ENCODE measurements around the gene KRTAP6-1.

KRTAP6-1 gene

DNA sequence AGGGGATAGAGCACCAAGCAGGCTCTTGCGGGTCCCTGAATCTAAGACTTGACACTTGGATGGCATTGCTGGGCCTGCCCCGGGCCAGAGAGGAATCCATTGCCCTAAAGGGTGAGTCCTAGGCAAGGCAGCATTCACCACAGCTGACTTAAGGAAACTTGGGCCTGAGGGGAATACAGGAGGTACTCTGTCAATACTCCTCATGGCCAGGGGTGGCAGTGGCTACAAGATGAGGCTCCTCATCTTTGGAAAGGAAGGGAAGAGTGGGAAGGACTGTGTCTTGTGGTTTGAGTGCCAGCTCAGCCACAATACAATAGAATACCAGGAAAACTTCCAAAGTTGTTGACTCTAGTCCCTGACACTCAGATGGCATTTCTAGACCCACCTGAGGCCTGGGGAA lies 7.8 kb downstream of the KRTAP6-1 start:
- Mint-ChIP-seq H3K4me1 (ENCODE audit: low read depth) (no peaks in the 10 kb centered on the region), H3K27ac (no peak overlapping the region), H3K4me3 (no peak overlapping the region), H3K27me3 (no peaks in the 10 kb centered on the region), H3K9me3 (peaks cover 20% of the 10 kb centered on the region), H3K36me3 (ENCODE audit: low read depth) (no peaks in the 10 kb centered on the region)
- no peak for DNase-seq

DNA sequence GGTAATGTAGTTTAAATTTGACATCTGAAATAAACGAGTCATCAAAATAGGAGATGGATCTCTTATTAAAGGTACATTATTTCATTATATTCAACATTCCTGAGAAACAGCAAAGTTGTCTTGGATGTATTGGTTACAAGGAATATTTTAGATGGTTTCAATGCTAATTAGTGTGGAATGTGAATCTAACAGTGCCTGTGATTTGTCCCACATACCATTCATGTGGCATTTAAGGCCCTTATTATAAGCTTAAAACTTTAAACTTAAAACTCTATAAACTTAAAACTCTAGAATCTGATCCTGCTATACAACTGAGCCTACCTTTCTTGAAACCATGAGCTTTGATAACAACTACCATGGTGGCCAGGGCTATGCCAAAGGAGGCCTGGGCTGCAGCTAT lies 12.9 kb downstream of the KRTAP6-1 start, which contains the start of gene KRTAP22-1:
TSS of gene KRTAP22-1 (plus strand) at position 301 of the 400 bp plus-strand sequence.
- DNase-seq, result no peak
- H3K36me3 Mint-ChIP-seq (ENCODE audit: low read depth), result no peaks in the 10 kb centered on the region
- H3K27me3 Mint-ChIP-seq, result no peaks in the 10 kb centered on the region
- H3K4me1 Mint-ChIP-seq (ENCODE audit: low read depth), result no peaks in the 10 kb centered on the region
- H3K9me3 Mint-ChIP-seq, result peaks cover 6% of the 10 kb centered on the region
- no peak within 1 kb of the TSS for H3K27ac Mint-ChIP-seq
- no peak within 1 kb of the TSS for H3K4me3 Mint-ChIP-seq

DNA sequence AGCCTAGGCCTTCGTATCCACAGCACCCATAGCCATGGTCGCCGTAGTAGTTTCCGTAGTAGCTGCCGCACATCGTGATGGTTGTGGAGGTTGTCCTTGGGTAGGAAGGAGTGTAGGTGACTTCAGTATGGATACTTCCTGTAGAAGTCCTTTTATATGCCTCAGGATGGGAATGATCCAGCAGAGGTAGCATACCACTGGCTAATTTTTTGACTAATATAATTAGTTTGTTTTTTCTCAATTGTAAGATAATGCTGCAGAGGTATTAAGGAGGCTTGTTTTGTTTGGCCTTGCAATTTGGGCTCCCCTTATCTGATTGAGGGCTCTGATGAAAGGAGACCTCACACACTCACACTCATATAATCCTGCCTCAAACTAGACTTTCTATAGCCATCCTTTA lies 14.9 kb downstream of the KRTAP6-1 start, which contains the start of gene KRTAP6-2:
TSS of gene KRTAP6-2 (minus strand) at position 101 of the 400 bp plus-strand sequence. CDS start at position 73, 28 bp downstream.
- H3K4me3 Mint-ChIP-seq, result no peak within 1 kb of the TSS
- no peaks in the 10 kb centered on the region for H3K27me3 Mint-ChIP-seq
- H3K36me3 Mint-ChIP-seq (ENCODE audit: low read depth), result no peaks in the 10 kb centered on the region
- no peak within 1 kb of the TSS for H3K27ac Mint-ChIP-seq
- peaks cover 6% of the 10 kb centered on the region for H3K9me3 Mint-ChIP-seq
- no peak for DNase-seq
- H3K4me1 Mint-ChIP-seq (ENCODE audit: low read depth), result no peaks in the 10 kb centered on the region

DNA sequence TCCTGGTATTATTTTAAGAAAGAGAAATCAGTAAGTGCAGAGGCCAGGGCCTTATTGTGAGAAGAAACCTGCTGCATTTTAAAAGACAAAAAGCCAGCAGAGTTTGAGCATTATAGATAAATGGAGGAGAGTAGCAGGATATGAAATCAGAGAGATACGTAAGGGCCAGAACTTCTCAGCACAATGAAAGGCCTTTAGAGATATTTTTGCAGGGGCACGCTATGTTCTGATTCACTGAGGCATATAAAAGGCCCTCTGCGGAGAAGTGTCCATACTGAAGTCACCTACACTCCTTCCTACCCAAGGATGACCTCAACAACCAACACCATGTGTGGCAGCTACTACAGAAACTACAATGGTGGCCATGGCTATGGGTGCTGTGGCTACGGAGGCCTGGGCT lies 21.6 kb downstream of the KRTAP6-1 start, which contains the start of gene KRTAP6-3:
TSS of gene KRTAP6-3 (plus strand) at position 301 of the 400 bp plus-strand sequence. CDS start at position 307, 6 bp downstream.
- H3K36me3 Mint-ChIP-seq (ENCODE audit: low read depth), result no peaks in the 10 kb centered on the region
- no peaks in the 10 kb centered on the region for H3K9me3 Mint-ChIP-seq
- H3K4me3 Mint-ChIP-seq, result no peak within 1 kb of the TSS
- no peak within 1 kb of the TSS for H3K27ac Mint-ChIP-seq
- DNase-seq, result no peak
- H3K27me3 Mint-ChIP-seq, result no peaks in the 10 kb centered on the region
- H3K4me1 Mint-ChIP-seq (ENCODE audit: low read depth), result peaks cover 2% of the 10 kb centered on the region

DNA sequence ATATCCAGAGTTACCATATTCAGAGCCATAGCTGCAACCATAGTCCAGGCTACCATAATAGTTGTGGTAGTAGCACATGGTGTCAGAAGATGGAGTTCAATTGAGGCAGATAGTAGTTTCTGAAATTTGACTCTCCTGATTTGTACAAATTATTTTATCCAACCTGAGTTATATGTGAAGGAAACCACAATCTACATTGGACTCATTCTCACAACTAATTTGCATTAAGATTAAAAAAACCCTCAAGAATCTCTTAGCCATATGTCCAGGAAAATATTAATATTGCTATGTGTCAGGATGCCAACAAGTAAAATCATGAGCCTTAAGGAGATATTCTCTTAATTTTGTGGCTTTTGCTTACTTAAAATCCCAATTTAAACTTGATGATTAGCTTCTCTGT lies 23.4 kb downstream of the KRTAP6-1 start, which contains the start of gene KRTAP22-2:
TSS of gene KRTAP22-2 (minus strand) at position 101 of the 400 bp plus-strand sequence.
- Mint-ChIP-seq H3K9me3 (no peaks in the 10 kb centered on the region), H3K4me3 (no peak within 1 kb of the TSS), H3K27me3 (no peaks in the 10 kb centered on the region), H3K36me3 (ENCODE audit: low read depth) (no peaks in the 10 kb centered on the region), H3K27ac (no peak within 1 kb of the TSS), H3K4me1 (ENCODE audit: low read depth) (peaks cover 2% of the 10 kb centered on the region)
- no peak for DNase-seq

- H3K4me1 Mint-ChIP-seq (ENCODE audit: low read depth), result no peaks in the 10 kb centered on the region
- no peak overlapping the region for H3K4me3 Mint-ChIP-seq
- no peaks in the 10 kb centered on the region for H3K27me3 Mint-ChIP-seq
- no peak overlapping the region for H3K27ac Mint-ChIP-seq
- H3K9me3 Mint-ChIP-seq, result no peaks in the 10 kb centered on the region
- DNase-seq, result no peak
- no peaks in the 10 kb centered on the region for H3K36me3 Mint-ChIP-seq (ENCODE audit: low read depth)
These were observed 30.9 kb downstream of the KRTAP6-1 start for GRCh38 chr21:30582870-30583269.

DNA sequence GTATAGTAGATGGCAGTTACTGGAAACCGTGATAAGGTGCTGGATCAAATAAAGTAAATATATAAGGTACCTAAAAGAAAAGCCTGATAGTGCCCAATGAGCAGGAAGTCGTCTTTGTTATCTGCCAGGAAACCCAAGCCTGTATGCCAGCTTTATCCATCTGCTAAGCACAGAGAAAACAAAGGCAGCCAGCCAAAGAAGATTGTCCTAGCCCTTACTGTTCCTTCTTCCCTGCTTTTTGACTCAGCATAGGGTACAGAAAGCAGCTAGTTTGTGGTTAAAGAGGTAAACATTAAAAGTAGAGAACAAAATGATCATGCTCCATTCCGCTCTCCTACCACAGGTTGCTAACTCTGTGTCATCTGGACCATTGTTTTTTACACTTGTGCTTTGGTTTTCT lies 33.6 kb downstream of the KRTAP6-1 start:
- Mint-ChIP-seq H3K27me3 (no peaks in the 10 kb centered on the region), H3K4me3 (no peak overlapping the region), H3K27ac (no peak overlapping the region), H3K4me1 (ENCODE audit: low read depth) (no peaks in the 10 kb centered on the region), H3K9me3 (no peaks in the 10 kb centered on the region), H3K36me3 (ENCODE audit: low read depth) (no peaks in the 10 kb centered on the region)
- no peak for DNase-seq

- Mint-ChIP-seq H3K27ac (no peak overlapping the region), H3K9me3 (no peaks in the 10 kb centered on the region), H3K36me3 (ENCODE audit: low read depth) (no peaks in the 10 kb centered on the region), H3K4me1 (ENCODE audit: low read depth) (no peaks in the 10 kb centered on the region), H3K27me3 (no peaks in the 10 kb centered on the region), H3K4me3 (no peak overlapping the region)
- DNase-seq, result no peak
These were observed 34.4 kb downstream of the KRTAP6-1 start for GRCh38 chr21:30579346-30579745.

- no peaks in the 10 kb centered on the region for H3K36me3 Mint-ChIP-seq (ENCODE audit: low read depth)
- H3K9me3 Mint-ChIP-seq, result no peaks in the 10 kb centered on the region
- H3K27ac Mint-ChIP-seq, result no peak overlapping the region
- no peaks in the 10 kb centered on the region for H3K4me1 Mint-ChIP-seq (ENCODE audit: low read depth)
- no peak for DNase-seq
- no peaks in the 10 kb centered on the region for H3K27me3 Mint-ChIP-seq
- no peak overlapping the region for H3K4me3 Mint-ChIP-seq
These were observed 36.0 kb downstream of the KRTAP6-1 start for GRCh38 chr21:30577766-30578165.

- Mint-ChIP-seq H3K27me3 (no peaks in the 10 kb centered on the region), H3K4me1 (ENCODE audit: low read depth) (no peaks in the 10 kb centered on the region), H3K9me3 (no peaks in the 10 kb centered on the region), H3K27ac (no peak overlapping the region), H3K36me3 (ENCODE audit: low read depth) (no peaks in the 10 kb centered on the region), H3K4me3 (no peak overlapping the region)
- no peak for DNase-seq
These were observed 46.1 kb downstream of the KRTAP6-1 start for GRCh38 chr21:30567617-30568016.

- no peak for DNase-seq
- Mint-ChIP-seq H3K36me3 (ENCODE audit: low read depth) (no peaks in the 10 kb centered on the region), H3K4me3 (no peak overlapping the region), H3K27ac (no peak overlapping the region), H3K27me3 (no peaks in the 10 kb centered on the region), H3K4me1 (ENCODE audit: low read depth) (no peaks in the 10 kb centered on the region), H3K9me3 (no peaks in the 10 kb centered on the region)
These were observed 50.1 kb downstream of the KRTAP6-1 start for GRCh38 chr21:30563630-30564029.
